ENCODE results near the gene SORBS2.

DNA sequence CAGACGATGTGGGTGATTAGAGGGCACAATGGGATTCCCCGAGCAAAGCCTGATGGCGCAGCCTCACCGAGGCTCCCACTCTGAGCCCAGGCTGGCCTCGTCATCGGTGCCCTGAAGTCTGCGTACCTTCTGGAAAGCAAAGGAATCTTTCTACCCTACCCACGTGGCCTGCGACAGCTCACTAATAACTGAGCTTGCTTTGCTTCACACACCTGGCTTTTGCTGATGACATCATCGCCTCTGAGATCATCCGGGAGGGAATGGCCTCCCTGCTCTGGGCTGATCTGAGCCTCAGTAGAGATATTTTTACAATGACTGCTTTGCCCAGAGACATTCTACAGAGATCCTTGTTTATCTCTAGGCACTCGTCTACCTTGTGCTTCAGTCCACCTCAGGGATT lies 231.3 kb downstream of the SORBS2 start:
- TF ChIP-seq, protein P1, sequence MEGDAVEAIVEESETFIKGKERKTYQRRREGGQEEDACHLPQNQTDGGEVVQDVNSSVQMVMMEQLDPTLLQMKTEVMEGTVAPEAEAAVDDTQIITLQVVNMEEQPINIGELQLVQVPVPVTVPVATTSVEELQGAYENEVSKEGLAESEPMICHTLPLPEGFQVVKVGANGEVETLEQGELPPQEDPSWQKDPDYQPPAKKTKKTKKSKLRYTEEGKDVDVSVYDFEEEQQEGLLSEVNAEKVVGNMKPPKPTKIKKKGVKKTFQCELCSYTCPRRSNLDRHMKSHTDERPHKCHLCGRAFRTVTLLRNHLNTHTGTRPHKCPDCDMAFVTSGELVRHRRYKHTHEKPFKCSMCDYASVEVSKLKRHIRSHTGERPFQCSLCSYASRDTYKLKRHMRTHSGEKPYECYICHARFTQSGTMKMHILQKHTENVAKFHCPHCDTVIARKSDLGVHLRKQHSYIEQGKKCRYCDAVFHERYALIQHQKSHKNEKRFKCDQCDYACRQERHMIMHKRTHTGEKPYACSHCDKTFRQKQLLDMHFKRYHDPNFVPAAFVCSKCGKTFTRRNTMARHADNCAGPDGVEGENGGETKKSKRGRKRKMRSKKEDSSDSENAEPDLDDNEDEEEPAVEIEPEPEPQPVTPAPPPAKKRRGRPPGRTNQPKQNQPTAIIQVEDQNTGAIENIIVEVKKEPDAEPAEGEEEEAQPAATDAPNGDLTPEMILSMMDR (IDR thresholded peaks at IDR 0.05), result no peak
- TF ChIP-seq POLR2AphosphoS5 (IDR thresholded peaks at IDR 0.05; ENCODE audit: low read depth, low read length) (no peak), TCF7L2 (IDR thresholded peaks at IDR 0.05; ENCODE audit: low read depth, low read length) (no peak)
- TF ChIP-seq, protein P2, sequence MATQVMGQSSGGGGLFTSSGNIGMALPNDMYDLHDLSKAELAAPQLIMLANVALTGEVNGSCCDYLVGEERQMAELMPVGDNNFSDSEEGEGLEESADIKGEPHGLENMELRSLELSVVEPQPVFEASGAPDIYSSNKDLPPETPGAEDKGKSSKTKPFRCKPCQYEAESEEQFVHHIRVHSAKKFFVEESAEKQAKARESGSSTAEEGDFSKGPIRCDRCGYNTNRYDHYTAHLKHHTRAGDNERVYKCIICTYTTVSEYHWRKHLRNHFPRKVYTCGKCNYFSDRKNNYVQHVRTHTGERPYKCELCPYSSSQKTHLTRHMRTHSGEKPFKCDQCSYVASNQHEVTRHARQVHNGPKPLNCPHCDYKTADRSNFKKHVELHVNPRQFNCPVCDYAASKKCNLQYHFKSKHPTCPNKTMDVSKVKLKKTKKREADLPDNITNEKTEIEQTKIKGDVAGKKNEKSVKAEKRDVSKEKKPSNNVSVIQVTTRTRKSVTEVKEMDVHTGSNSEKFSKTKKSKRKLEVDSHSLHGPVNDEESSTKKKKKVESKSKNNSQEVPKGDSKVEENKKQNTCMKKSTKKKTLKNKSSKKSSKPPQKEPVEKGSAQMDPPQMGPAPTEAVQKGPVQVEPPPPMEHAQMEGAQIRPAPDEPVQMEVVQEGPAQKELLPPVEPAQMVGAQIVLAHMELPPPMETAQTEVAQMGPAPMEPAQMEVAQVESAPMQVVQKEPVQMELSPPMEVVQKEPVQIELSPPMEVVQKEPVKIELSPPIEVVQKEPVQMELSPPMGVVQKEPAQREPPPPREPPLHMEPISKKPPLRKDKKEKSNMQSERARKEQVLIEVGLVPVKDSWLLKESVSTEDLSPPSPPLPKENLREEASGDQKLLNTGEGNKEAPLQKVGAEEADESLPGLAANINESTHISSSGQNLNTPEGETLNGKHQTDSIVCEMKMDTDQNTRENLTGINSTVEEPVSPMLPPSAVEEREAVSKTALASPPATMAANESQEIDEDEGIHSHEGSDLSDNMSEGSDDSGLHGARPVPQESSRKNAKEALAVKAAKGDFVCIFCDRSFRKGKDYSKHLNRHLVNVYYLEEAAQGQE (IDR thresholded peaks at IDR 0.05; ENCODE audit: insufficient read depth in 1 of 2, low read depth in 2 of 2, low read length in 1 of 2), result no peak
